Measurements from ENCODE around the gene PHYKPL.
A peak's percentile ranks its signal among the peaks of the same experiment; 100 is the strongest.

Gene PHYKPL

GRCh38 chr5:178238711-178239592 lies 6.3 kb upstream of the PHYKPL start:
- H3K4me3 ChIP-seq = peak overlapping the region in 7 of 10 experiments; percentile 35 to 60 (median 45); a peak in 11 of 20 replicates
- TF ChIP-seq Cebpa-rat (IDR thresholded peaks at IDR 0.05) = no peak
- H3K36me3 ChIP-seq = no peaks in the 10 kb centered on the region
- peak overlapping the region; percentile 50 to 79 (median 72); a peak in 21 of 22 replicates for H3K9ac ChIP-seq
- peaks cover 92 to 100% (median 98%) of the 10 kb centered on the region in 10 experiments for H3K4me1 ChIP-seq
- H4K20me1 ChIP-seq = peaks cover 0 to 10% (median 0%) of the 10 kb centered on the region in 11 experiments; a peak in 1 of 22 replicates
- no peaks in the 10 kb centered on the region for H3K27me3 ChIP-seq
- peak overlapping the region; percentile 12 to 94 (median 81); a peak in 21 of 22 replicates for H3K27ac ChIP-seq
- peak overlapping the region; percentile 90 to 100 (median 98) for H3K4me2 ChIP-seq
- H3K9me3 ChIP-seq (replicated peaks in 1 of 11) = no peaks in the 10 kb centered on the region

- H3K9ac ChIP-seq = peak overlapping the region; percentile 34 to 79 (median 72); a peak in 21 of 22 replicates
- no peaks in the 10 kb centered on the region for H3K9me3 ChIP-seq (replicated peaks in 1 of 11)
- H3K4me1 ChIP-seq = peaks cover 93 to 99% (median 96%) of the 10 kb centered on the region in 10 experiments
- H3K4me2 ChIP-seq = peak overlapping the region; percentile 90 to 100 (median 98)
- H3K27me3 ChIP-seq = no peaks in the 10 kb centered on the region
- no peaks in the 10 kb centered on the region for H3K36me3 ChIP-seq
- no peak for TF ChIP-seq Cebpa-rat (IDR thresholded peaks at IDR 0.05)
- H3K4me3 ChIP-seq = peak overlapping the region in 5 of 10 experiments; percentile 35 to 60 (median 47); a peak in 7 of 20 replicates
- H3K27ac ChIP-seq = peak overlapping the region; percentile 29 to 94 (median 81); a peak in 20 of 22 replicates
- peaks cover 0 to 10% (median 0%) of the 10 kb centered on the region in 11 experiments; a peak in 1 of 22 replicates for H4K20me1 ChIP-seq
Observed at GRCh38 chr5:178238313-178238635, 5.7 kb upstream of the PHYKPL start.

GRCh38 chr5:178237431-178238312 lies 5.1 kb upstream of the PHYKPL start:
- peaks cover 0 to 10% (median 0%) of the 10 kb centered on the region in 11 experiments; a peak in 1 of 22 replicates for H4K20me1 ChIP-seq
- H3K9me3 ChIP-seq (replicated peaks in 1 of 11) = no peaks in the 10 kb centered on the region
- H3K4me2 ChIP-seq = peak overlapping the region; percentile 90 to 100 (median 98)
- no peak for TF ChIP-seq Cebpa-rat (IDR thresholded peaks at IDR 0.05)
- no peaks in the 10 kb centered on the region for H3K27me3 ChIP-seq
- peaks cover 93 to 99% (median 96%) of the 10 kb centered on the region in 10 experiments for H3K4me1 ChIP-seq
- no peaks in the 10 kb centered on the region for H3K36me3 ChIP-seq
- peak overlapping the region; percentile 5 to 79 (median 72); a peak in 19 of 22 replicates for H3K9ac ChIP-seq
- peak overlapping the region; percentile 29 to 94 (median 81); a peak in 21 of 22 replicates for H3K27ac ChIP-seq
- H3K4me3 ChIP-seq = peak overlapping the region in 5 of 10 experiments; percentile 28 to 60 (median 36); a peak in 6 of 20 replicates

GRCh38 chr5:178236679-178237078 lies 4.1 kb upstream of the PHYKPL start:
- peak overlapping the region in 4 of 11 experiments; percentile 79 to 94 (median 84); a peak in 6 of 22 replicates for H3K27ac ChIP-seq
- no peak for TF ChIP-seq Cebpa-rat (IDR thresholded peaks at IDR 0.05)
- H3K4me2 ChIP-seq = peak overlapping the region; percentile 90 to 100 (median 98)
- no peak overlapping the region; a peak in 1 of 20 replicates for H3K4me3 ChIP-seq
- H3K4me1 ChIP-seq = peaks cover 86 to 91% (median 87%) of the 10 kb centered on the region in 10 experiments
- no peaks in the 10 kb centered on the region for H3K9me3 ChIP-seq (replicated peaks in 1 of 11)
- H3K9ac ChIP-seq = peak overlapping the region in 4 of 11 experiments; percentile 11 to 54 (median 27); a peak in 5 of 22 replicates
- peaks cover 0 to under 1% (median 0%) of the 10 kb centered on the region in 11 experiments; a peak in 2 of 22 replicates for H3K36me3 ChIP-seq
- peaks cover 0 to 14% (median 4%) of the 10 kb centered on the region in 11 experiments; a peak in 14 of 22 replicates for H4K20me1 ChIP-seq
- no peaks in the 10 kb centered on the region for H3K27me3 ChIP-seq

DNA sequence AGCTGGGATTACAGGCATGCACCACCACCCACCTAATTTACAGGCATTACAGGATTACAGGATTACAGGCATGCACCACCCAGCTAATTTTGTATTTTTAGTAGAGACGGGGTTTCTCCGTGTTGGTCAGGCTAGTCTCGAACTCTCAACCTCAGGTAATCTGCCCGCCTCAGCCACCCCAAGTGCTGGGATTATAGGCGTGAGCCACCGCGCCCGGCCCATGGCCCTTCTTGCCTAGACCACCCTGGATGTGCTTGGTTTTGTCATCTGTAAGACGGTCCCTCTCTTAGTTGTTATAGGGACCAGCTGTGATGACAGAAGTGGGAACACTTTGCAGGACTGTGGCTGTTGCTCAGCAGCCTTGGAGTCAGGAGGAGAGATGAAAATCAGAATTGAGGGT lies 3.5 kb upstream of the PHYKPL start:
- Histone ChIP-seq H3K27ac (peak overlapping the region in 2 of 11 experiments; percentile 81 to 86; a peak in 3 of 22 replicates), H3K9me3 (replicated peaks in 1 of 11) (no peaks in the 10 kb centered on the region), H4K20me1 (peaks cover 0 to 20% (median 9%) of the 10 kb centered on the region in 11 experiments; a peak in 19 of 22 replicates), H3K36me3 (peaks cover 2 to 6% (median 4%) of the 10 kb centered on the region in 11 experiments; a peak in 16 of 22 replicates), H3K9ac (0 out of 22 replicates have a peak overlapping the region, but pooled peaks of 1 of the 11 experiments have one; percentile 29), H3K4me2 (peak overlapping the region; percentile 90 to 100 (median 98); a peak in 21 of 22 replicates), H3K4me1 (peaks cover 86 to 91% (median 87%) of the 10 kb centered on the region in 10 experiments), H3K27me3 (no peaks in the 10 kb centered on the region), H3K4me3 (no peak overlapping the region)
- TF ChIP-seq Cebpa-rat (IDR thresholded peaks at IDR 0.05) = no peak

- no peak overlapping the region; a peak in 1 of 22 replicates for H3K27ac ChIP-seq
- peaks cover 7 to 11% (median 9%) of the 10 kb centered on the region in 11 experiments; a peak in 17 of 22 replicates for H3K36me3 ChIP-seq
- no peak overlapping the region for H3K4me3 ChIP-seq
- no peak for TF ChIP-seq Cebpa-rat (IDR thresholded peaks at IDR 0.05)
- H3K4me1 ChIP-seq = peaks cover 86 to 91% (median 87%) of the 10 kb centered on the region in 10 experiments
- H3K9me3 ChIP-seq (replicated peaks in 1 of 11) = no peaks in the 10 kb centered on the region
- peaks cover 1 to 21% (median 15%) of the 10 kb centered on the region in 11 experiments; a peak in 19 of 22 replicates for H4K20me1 ChIP-seq
- H3K27me3 ChIP-seq = no peaks in the 10 kb centered on the region
- peak overlapping the region; percentile 44 to 100 (median 97); a peak in 18 of 22 replicates for H3K4me2 ChIP-seq
- H3K9ac ChIP-seq = no peak overlapping the region
Observed at GRCh38 chr5:178235588-178235974, 3.0 kb upstream of the PHYKPL start.

- Histone ChIP-seq H3K4me2 (peak overlapping the region; percentile 44 to 100 (median 97)), H3K27ac (peak overlapping the region in 8 of 11 experiments; percentile 2 to 46 (median 22); a peak in 7 of 22 replicates), H3K9me3 (replicated peaks in 1 of 11) (no peaks in the 10 kb centered on the region), H4K20me1 (peaks cover 7 to 22% (median 21%) of the 10 kb centered on the region in 11 experiments; a peak in 20 of 22 replicates), H3K4me3 (no peak overlapping the region), H3K4me1 (peaks cover 86 to 91% (median 87%) of the 10 kb centered on the region in 10 experiments), H3K27me3 (no peaks in the 10 kb centered on the region), H3K9ac (peak overlapping the region in 6 of 11 experiments; percentile 1 to 46 (median 33); a peak in 6 of 22 replicates), H3K36me3 (peaks cover 13 to 17% (median 15%) of the 10 kb centered on the region in 11 experiments)
- TF ChIP-seq Cebpa-rat (IDR thresholded peaks at IDR 0.05) = no peak
Observed at GRCh38 chr5:178234750-178235587, 2.4 kb upstream of the PHYKPL start.

Data from BLaER1 treated with 17β-estradiol and CSF1 and Interleukin-3, amounts not matched to agents 10 nM and 100 nM (cell line).